Astrocyte of the spinal cord (primary cell): Measurements from ENCODE around the gene HSD17B12.

Experiments used
- DNase-seq: peaks from one replicate; pipeline ENCODE4 v3.0.0; 2011; ENCODE audit warnings: low read depth, low spot score
- H3K4me3 ChIP-seq: 2 replicates; pipeline ENCODE4 v1.5.1; 2011; ENCODE audit warnings: low read depth, mild to moderate bottlenecking, low read length, moderate library complexity
- in situ Hi-C: cut with HindIII; loops from 2 replicates; pipeline ENCODE4 v1.10.0; 2017; ENCODE audit warnings: low sequenced_read_pairs
- TF ChIP-seq, protein P1 (sequence below): IDR thresholded peaks from 2 replicates; pipeline ENCODE4 v1.5.1; 2012; ENCODE audit warnings: low read depth, mild to moderate bottlenecking, low read length, inconsistent platforms

HSD17B12 gene

DNA sequence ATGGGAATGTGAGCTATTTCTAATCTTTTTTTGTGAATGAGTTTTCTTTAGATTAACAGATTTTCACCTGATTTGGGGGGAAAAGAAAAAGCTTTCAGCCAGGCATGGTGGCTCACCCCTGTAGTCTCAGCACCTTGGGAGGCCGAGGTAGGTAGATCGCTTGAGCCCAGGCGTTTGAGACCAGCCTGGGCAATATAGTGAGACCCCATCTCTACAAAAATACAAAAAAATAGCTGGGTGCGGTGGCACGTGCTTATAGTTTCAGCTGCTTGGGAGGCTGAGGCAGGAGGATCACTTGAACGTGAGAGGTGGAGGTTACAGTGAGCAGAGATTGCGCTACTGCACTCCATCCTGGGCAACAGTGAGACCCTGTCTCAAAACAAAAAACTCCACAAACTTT is 92.2 kb downstream of the HSD17B12 start:
- in situ Hi-C loops: no loop called here
- H3K4me3 ChIP-seq: no peak overlapping the region
- DNase-seq: no peak
- TF ChIP-seq, protein P1, sequence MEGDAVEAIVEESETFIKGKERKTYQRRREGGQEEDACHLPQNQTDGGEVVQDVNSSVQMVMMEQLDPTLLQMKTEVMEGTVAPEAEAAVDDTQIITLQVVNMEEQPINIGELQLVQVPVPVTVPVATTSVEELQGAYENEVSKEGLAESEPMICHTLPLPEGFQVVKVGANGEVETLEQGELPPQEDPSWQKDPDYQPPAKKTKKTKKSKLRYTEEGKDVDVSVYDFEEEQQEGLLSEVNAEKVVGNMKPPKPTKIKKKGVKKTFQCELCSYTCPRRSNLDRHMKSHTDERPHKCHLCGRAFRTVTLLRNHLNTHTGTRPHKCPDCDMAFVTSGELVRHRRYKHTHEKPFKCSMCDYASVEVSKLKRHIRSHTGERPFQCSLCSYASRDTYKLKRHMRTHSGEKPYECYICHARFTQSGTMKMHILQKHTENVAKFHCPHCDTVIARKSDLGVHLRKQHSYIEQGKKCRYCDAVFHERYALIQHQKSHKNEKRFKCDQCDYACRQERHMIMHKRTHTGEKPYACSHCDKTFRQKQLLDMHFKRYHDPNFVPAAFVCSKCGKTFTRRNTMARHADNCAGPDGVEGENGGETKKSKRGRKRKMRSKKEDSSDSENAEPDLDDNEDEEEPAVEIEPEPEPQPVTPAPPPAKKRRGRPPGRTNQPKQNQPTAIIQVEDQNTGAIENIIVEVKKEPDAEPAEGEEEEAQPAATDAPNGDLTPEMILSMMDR: no peak

- H3K4me3 ChIP-seq: no peak overlapping the region
- TF ChIP-seq, protein P1: no peak
- in situ Hi-C loops: no loop called here
- DNase-seq: no peak
Observed at GRCh38 chr11:43774786-43775185, 94.2 kb downstream of the HSD17B12 start.

GRCh38 chr11:43779306-43779705 is 98.8 kb downstream of the HSD17B12 start:
- H3K4me3 ChIP-seq: no peak overlapping the region
- TF ChIP-seq, protein P1: no peak
- in situ Hi-C loops: no loop called here
- DNase-seq: no peak

DNA sequence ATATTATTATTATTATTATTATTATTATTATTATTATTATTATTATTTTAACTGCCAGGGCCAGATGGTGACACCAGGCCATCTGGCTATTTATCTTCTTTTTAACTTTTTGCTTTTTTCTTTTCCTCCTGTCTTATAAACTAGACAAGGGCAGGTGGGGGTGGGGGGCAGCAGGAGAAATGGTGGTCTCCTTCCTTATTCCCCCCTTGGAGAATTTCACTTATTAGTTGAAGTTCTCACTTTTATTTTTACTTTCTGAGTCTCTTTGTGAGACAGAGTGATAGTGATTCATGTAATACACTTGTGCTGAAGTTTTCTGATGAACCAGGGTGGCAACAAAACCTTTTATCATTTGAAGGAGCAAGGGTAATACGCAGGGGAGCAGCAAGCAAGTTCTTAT is 103.8 kb downstream of the HSD17B12 start:
- no peak overlapping the region for H3K4me3 ChIP-seq
- in situ Hi-C loops: no loop called here
- TF ChIP-seq, protein P1: no peak
- DNase-seq: no peak

DNA sequence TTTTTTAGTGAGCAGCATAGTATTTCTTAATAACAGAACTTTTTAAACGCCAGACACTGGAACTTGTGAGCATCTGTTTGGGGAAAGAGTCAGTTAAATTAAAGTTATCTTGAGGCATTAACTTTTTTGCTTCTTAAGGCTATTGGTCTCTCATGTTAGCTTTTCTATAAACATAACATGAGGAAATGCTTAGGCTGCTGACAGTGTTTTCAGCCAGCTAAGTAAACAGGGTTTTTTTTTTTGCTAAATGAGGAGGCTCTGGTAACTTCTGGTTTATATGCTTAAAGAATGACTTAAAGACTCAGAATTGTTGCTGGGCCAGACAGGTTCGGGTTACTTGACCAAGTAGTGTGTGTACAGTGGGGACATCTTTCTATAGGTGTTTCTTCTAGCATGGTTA is 104.3 kb downstream of the HSD17B12 start:
- in situ Hi-C loops: no loop called here
- no peak overlapping the region for H3K4me3 ChIP-seq
- TF ChIP-seq, protein P1: no peak
- DNase-seq: no peak

DNA sequence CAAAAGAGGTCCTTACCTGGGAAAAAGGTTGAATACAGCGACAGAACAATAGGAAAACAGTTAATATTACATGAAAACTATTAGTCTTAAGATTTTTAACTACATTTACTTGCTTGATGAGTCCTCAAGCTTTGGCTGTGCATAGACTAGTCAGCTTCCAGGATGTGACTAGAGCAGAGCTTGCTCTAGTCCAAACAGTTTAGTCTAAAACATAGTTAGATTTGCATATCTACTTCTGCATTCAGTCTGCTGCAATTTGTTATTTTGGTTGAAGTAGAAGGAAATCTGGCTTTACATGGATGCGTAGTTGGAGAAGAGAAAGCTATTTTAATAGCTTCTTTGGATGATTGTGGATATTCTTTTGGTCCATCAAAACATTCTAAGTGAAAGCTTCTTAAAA is 104.8 kb downstream of the HSD17B12 start:
- no peak for DNase-seq
- no peak overlapping the region for H3K4me3 ChIP-seq
- in situ Hi-C loops: no loop called here
- TF ChIP-seq, protein P1: no peak

DNA sequence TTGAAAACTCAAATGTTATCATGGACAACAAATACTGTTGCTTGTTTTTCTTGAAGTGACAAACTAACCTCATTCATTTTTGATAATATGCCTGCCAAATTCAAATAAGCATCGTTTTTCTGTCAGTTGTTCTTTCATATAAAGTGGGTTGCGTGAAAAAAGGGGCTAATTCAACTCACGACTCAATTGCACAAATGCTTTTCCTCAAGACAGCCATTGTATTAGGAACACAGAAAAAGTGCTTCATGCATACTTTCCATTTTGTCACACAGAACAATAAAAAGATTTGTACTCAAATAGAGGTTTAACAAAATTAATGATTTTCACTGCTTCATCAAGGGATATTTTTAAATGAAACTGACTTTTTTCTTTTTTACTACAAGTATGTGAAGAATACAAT is 105.5 kb downstream of the HSD17B12 start:
- in situ Hi-C loops: no loop called here
- H3K4me3 ChIP-seq: no peak overlapping the region
- DNase-seq: no peak
- TF ChIP-seq, protein P1: no peak
